Activated naive CD8-positive, alpha-beta T cell treated with anti-CD3 and anti-CD28 coated beads for 36 hours (primary cell): Measurements from ENCODE around the gene TNNT1. TPM values are rescaled to one million over a fixed set of nuclear protein-coding genes. Genes with fewer than 3 reads are reported as not detected.
"Not testable (repeated sequence)": the region's sequence is repeated elsewhere in the genome, so short reads cannot be mapped to it uniquely, and the experiment has no call there.

ENCODE experiments used
- DNase-seq: peaks from one replicate; pipeline ENCODE4 v3.0.0; 2021
- H3K27ac Mint-ChIP-seq: one replicate; pipeline ENCODE4 v1.8.0; 2022; ENCODE audit warnings: mild to moderate bottlenecking, moderate library complexity, mixed read lengths
- H3K27me3 Mint-ChIP-seq: one replicate; pipeline ENCODE4 v1.8.0; 2022; ENCODE audit warnings: mild to moderate bottlenecking, mixed read lengths
- H3K36me3 Mint-ChIP-seq: one replicate; pipeline ENCODE4 v1.8.0; 2021; ENCODE audit warnings: mild to moderate bottlenecking, mixed read lengths
- H3K4me1 Mint-ChIP-seq: one replicate; pipeline ENCODE4 v1.8.0; 2021; ENCODE audit warnings: mixed read lengths
- H3K4me3 Mint-ChIP-seq: one replicate; pipeline ENCODE4 v1.8.0; 2022; ENCODE audit warnings: mild to moderate bottlenecking, moderate library complexity, mixed read lengths
- H3K9me3 Mint-ChIP-seq: one replicate; pipeline ENCODE4 v1.8.0; 2022; ENCODE audit warnings: mixed read lengths
- total RNA-seq, 2 experiments: library from RNA; stranded (reverse); gene quantifications; one replicate each; pipeline ENCODE4 v1.2.3, GENCODE V29; 2021

TNNT1 gene
- total RNA-seq, 2 experiments from 2014 or later: not detected

GRCh38 chr19:55158423-55158822, 9.4 kb upstream of the TNNT1 start:
- H3K27me3 Mint-ChIP-seq: peaks cover 65% of the 10 kb centered on the region
- no peak overlapping the region for H3K27ac Mint-ChIP-seq
- no peak overlapping the region for H3K4me3 Mint-ChIP-seq

GRCh38 chr19:55157064-55157908, 8.3 kb upstream of the TNNT1 start, which contains the start of gene TNNI3:
Gene TNNI3, minus strand, starts transcription at chr19:55157732. Its CDS starts 143 bp downstream, at chr19:55157589.
- DNase-seq: no peak
- Mint-ChIP-seq H3K27me3 (peaks cover 59% of the 10 kb centered on the region), H3K36me3 (peaks cover 1% of the 10 kb centered on the region), H3K4me3 (no peak within 1 kb of the TSS), H3K4me1 (peaks cover 3% of the 10 kb centered on the region), H3K27ac (no peak within 1 kb of the TSS), H3K9me3 (peaks cover 5% of the 10 kb centered on the region)

More at GRCh38 chr19:55158423-55158822, 9.4 kb upstream of the TNNT1 start:
- H3K4me1 Mint-ChIP-seq: peaks cover 3% of the 10 kb centered on the region
- H3K36me3 Mint-ChIP-seq: peaks cover 1% of the 10 kb centered on the region
- DNase-seq: no peak
- peaks cover 2% of the 10 kb centered on the region for H3K9me3 Mint-ChIP-seq

GRCh38 chr19:55156202-55157063, 7.4 kb upstream of the TNNT1 start:
- Mint-ChIP-seq H3K27me3 (peaks cover 50% of the 10 kb centered on the region), H3K9me3 (peaks cover 13% of the 10 kb centered on the region), H3K36me3 (peaks cover 6% of the 10 kb centered on the region), H3K4me3 (no peak overlapping the region), H3K4me1 (peaks cover 8% of the 10 kb centered on the region), H3K27ac (no peak overlapping the region)
- peak; percentile 47 for DNase-seq

GRCh38 chr19:55155784-55156183, 6.8 kb upstream of the TNNT1 start:
- DNase-seq, H3K36me3 Mint-ChIP-seq, H3K4me1 Mint-ChIP-seq, H3K4me3 Mint-ChIP-seq, H3K27ac Mint-ChIP-seq: not testable (repeated sequence)
- Mint-ChIP-seq H3K27me3 (peaks cover 50% of the 10 kb centered on the region), H3K9me3 (peaks cover 16% of the 10 kb centered on the region)

GRCh38 chr19:55153652-55154264, 4.8 kb upstream of the TNNT1 start:
- Mint-ChIP-seq H3K4me1 (peaks cover 8% of the 10 kb centered on the region), H3K36me3 (peaks cover 5% of the 10 kb centered on the region), H3K27ac (no peak overlapping the region), H3K4me3 (no peak overlapping the region), H3K9me3 (peaks cover 16% of the 10 kb centered on the region), H3K27me3 (peaks cover 47% of the 10 kb centered on the region)
- DNase-seq: no peak

- Mint-ChIP-seq H3K4me1 (peaks cover 8% of the 10 kb centered on the region), H3K4me3 (no peak overlapping the region), H3K9me3 (peaks cover 16% of the 10 kb centered on the region), H3K27ac (peak overlapping the region; percentile 61), H3K36me3 (peaks cover 5% of the 10 kb centered on the region), H3K27me3 (peaks cover 46% of the 10 kb centered on the region)
- DNase-seq: no peak
Measured at GRCh38 chr19:55152017-55152416, 3.0 kb upstream of the TNNT1 start.

- H3K4me1 Mint-ChIP-seq: peaks cover 6% of the 10 kb centered on the region
- no peak for DNase-seq
- H3K9me3 Mint-ChIP-seq: peaks cover 11% of the 10 kb centered on the region
- H3K4me3 Mint-ChIP-seq: no peak overlapping the region
- peaks cover 71% of the 10 kb centered on the region for H3K27me3 Mint-ChIP-seq
- peaks cover 5% of the 10 kb centered on the region for H3K36me3 Mint-ChIP-seq
- H3K27ac Mint-ChIP-seq: no peak overlapping the region
Measured at GRCh38 chr19:55147545-55148251, 1.3 kb downstream of the TNNT1 start.

- DNase-seq: no peak
- H3K9me3 Mint-ChIP-seq: peaks cover 5% of the 10 kb centered on the region
- peaks cover under 1% of the 10 kb centered on the region for H3K36me3 Mint-ChIP-seq
- H3K4me1 Mint-ChIP-seq: peaks cover under 1% of the 10 kb centered on the region
- peaks cover 75% of the 10 kb centered on the region for H3K27me3 Mint-ChIP-seq
- H3K4me3 Mint-ChIP-seq: no peak overlapping the region
- no peak overlapping the region for H3K27ac Mint-ChIP-seq
Measured at GRCh38 chr19:55146705-55147273, 2.2 kb downstream of the TNNT1 start.

GRCh38 chr19:55146078-55146704, 2.8 kb downstream of the TNNT1 start:
- DNase-seq: peak; percentile 30
- peaks cover 81% of the 10 kb centered on the region for H3K27me3 Mint-ChIP-seq
- H3K4me1 Mint-ChIP-seq: no peaks in the 10 kb centered on the region
- H3K36me3 Mint-ChIP-seq: no peaks in the 10 kb centered on the region
- peaks cover under 1% of the 10 kb centered on the region for H3K9me3 Mint-ChIP-seq
- no peak overlapping the region for H3K4me3 Mint-ChIP-seq
- no peak overlapping the region for H3K27ac Mint-ChIP-seq

- peaks cover 84% of the 10 kb centered on the region for H3K27me3 Mint-ChIP-seq
- no peaks in the 10 kb centered on the region for H3K36me3 Mint-ChIP-seq
- no peaks in the 10 kb centered on the region for H3K9me3 Mint-ChIP-seq
- no peak for DNase-seq
- H3K4me1 Mint-ChIP-seq: peaks cover 2% of the 10 kb centered on the region
- no peak overlapping the region for H3K4me3 Mint-ChIP-seq
- H3K27ac Mint-ChIP-seq: no peak overlapping the region
Measured at GRCh38 chr19:55145232-55145631, 3.8 kb downstream of the TNNT1 start.

GRCh38 chr19:55141696-55142095, 7.3 kb downstream of the TNNT1 start:
- no peak overlapping the region for H3K27ac Mint-ChIP-seq
- no peak overlapping the region for H3K4me3 Mint-ChIP-seq
- no peak for DNase-seq
- H3K9me3 Mint-ChIP-seq: no peaks in the 10 kb centered on the region
- peaks cover 2% of the 10 kb centered on the region for H3K4me1 Mint-ChIP-seq
- H3K27me3 Mint-ChIP-seq: peaks cover 74% of the 10 kb centered on the region
- H3K36me3 Mint-ChIP-seq: no peaks in the 10 kb centered on the region

- no peaks in the 10 kb centered on the region for H3K36me3 Mint-ChIP-seq
- no peaks in the 10 kb centered on the region for H3K9me3 Mint-ChIP-seq
- no peak for DNase-seq
- H3K27me3 Mint-ChIP-seq: peaks cover 67% of the 10 kb centered on the region
- H3K4me1 Mint-ChIP-seq: peaks cover 2% of the 10 kb centered on the region
- no peak overlapping the region for H3K27ac Mint-ChIP-seq
- H3K4me3 Mint-ChIP-seq: no peak overlapping the region
Measured at GRCh38 chr19:55137915-55138314, 11.1 kb downstream of the TNNT1 start.

GRCh38 chr19:55136399-55137102, 12.5 kb downstream of the TNNT1 start:
- Mint-ChIP-seq H3K27ac (no peak overlapping the region), H3K9me3 (no peaks in the 10 kb centered on the region), H3K4me1 (peaks cover 3% of the 10 kb centered on the region), H3K4me3 (no peak overlapping the region), H3K27me3 (peaks cover 69% of the 10 kb centered on the region), H3K36me3 (no peaks in the 10 kb centered on the region)
- no peak for DNase-seq
